HG03060 (cell line): ENCODE data around the gene OLFML3.
"Not testable (repeated sequence)": the region's sequence is repeated elsewhere in the genome, so short reads cannot be mapped to it uniquely, and the experiment has no call there.

Experiments used
- ATAC-seq: cut with Tn5 transposase; IDR thresholded peaks from one replicate; pipeline ENCODE4 v1.9.1; 2021; ENCODE audit warnings: low read depth, moderate number of reproducible peaks; ENCODE audit not compliant: unreplicated experiment

The OLFML3 gene

GRCh38 chr1:113947388-113948107 is 31.7 kb upstream of the OLFML3 start:
- no peak for ATAC-seq

DNA sequence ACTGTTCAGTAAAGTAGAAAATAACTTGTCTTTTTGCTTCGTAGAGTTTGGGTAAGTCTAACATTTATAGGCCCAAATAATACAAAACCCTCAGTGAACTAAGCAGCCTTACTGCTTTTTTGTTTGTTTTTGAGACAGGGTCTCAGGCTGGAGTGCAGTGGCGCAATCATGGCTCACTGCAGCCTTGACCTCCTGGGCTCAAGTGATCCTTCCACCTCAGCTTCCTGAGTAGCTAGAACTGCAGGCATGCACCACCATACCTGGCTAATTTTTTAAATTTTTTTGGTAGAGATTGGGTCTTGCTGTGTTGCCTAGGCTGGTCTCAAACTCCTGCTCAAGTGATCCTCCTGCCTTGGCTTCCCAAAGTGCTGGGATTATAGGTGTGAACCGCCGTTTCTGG is 31.1 kb upstream of the OLFML3 start:
- ATAC-seq, result not testable (repeated sequence)

GRCh38 chr1:113949007-113949406 is 30.3 kb upstream of the OLFML3 start:
- ATAC-seq, result no peak

DNA sequence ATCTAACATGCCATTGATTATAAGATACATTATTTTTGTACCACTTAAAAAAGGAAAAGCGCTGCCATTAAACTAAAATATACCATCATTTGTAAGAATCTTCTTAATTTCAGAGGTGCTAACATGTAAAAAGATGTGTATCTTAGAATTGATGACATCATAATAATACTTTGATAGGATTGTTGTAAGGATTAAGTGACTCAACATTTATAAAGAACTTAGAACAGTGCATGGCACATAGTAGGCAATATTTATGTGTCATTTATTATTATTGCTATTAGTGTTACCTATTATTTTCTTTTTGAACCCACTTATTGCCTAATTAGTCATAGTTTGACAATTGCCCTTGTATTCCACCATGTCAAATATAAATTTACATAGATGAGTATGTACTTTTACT is 28.4 kb upstream of the OLFML3 start:
- no peak for ATAC-seq

DNA sequence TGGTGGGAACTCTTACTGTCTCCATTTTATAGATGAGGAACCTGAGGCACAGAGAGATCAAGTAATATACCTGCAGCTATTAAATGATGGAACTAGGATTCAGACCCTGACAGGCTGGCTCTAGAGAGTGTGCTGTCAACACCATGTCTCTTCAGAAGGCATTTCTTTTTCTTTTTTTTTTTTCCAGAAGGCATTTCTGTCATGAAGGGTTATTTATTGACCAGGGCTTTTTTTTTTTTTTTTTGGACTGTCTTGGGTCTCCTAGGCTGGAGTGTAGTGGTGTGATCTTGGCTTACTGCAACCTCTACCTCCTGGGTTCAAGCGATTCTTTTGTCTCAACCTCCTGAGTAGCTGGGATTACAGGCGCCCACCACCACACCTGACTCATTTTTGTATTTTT is 27.6 kb upstream of the OLFML3 start:
- no peak for ATAC-seq

- no peak for ATAC-seq
Observed at GRCh38 chr1:113957984-113958383, 21.3 kb upstream of the OLFML3 start.

DNA sequence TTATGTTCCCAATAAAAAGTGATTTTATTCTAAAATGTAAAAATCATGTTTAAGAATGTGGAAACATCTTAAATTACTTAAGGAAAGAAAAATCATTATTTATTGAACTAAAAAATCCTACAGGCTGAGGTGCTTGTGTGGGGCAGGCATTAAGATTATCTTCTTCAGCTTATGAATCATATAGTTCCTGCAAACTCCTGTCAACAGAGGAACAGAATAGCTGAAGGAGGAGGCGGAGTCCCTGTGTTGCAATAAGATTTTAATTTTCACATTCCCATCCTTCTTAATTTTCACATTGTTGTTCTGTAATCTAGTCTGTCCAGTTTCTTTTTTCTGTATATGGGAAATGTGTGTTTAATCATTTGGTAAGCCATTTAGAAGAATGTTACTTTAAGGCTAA is 20.6 kb upstream of the OLFML3 start:
- ATAC-seq, result no peak

DNA sequence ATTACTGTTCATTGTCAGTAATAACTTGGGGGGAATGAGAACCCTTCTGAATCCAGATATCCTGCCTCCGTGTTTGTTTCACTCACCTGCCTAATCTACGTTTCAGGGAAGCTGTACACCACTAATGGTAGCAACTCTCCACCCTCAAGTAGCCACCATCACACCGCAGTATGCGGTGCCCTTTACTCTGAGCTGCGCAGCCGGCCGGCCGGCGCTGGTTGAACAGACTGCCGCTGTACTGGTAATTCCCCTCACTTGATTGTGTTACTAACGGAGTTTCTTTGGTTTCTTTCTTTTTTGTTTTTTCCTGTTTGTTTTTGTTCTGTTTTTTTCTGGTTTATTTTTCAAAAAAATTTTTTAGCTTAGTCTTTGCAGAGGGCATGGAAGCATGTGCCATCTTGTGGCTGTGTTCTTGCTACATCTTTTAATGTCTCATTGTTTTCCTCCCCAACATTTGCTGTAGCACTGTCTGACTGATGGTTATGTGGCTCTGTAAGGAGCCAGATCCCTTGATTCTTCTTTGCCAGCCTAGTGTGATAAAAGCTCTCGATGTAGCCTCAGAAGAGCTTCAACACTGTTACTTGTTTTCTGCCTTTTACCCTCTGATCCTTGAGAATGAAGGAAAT is 15.9 kb upstream of the OLFML3 start:
- no peak for ATAC-seq

GRCh38 chr1:113965703-113966412 is 13.4 kb upstream of the OLFML3 start:
- no peak for ATAC-seq

- no peak for ATAC-seq
Observed at GRCh38 chr1:113972954-113973353, 6.3 kb upstream of the OLFML3 start.

- ATAC-seq, result no peak
Observed at GRCh38 chr1:113975211-113975895, 3.9 kb upstream of the OLFML3 start.

DNA sequence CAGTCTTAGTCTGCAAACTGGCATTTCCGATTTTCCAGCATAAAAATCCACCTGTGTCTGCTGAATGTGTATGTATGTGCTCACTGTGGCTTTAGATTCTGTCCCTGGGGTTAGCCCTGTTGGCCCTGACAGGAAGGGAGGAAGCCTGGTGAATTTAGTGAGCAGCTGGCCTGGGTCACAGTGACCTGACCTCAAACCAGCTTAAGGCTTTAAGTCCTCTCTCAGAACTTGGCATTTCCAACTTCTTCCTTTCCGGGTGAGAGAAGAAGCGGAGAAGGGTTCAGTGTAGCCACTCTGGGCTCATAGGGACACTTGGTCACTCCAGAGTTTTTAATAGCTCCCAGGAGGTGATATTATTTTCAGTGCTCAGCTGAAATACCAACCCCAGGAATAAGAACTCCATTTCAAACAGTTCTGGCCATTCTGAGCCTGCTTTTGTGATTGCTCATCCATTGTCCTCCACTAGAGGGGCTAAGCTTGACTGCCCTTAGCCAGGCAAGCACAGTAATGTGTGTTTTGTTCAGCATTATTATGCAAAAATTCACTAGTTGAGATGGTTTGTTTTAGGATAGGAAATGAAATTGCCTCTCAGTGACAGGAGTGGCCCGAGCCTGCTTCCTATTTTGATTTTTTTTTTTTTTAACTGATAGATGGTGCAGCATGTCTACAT is 2.5 kb upstream of the OLFML3 start:
- ATAC-seq, result no peak

DNA sequence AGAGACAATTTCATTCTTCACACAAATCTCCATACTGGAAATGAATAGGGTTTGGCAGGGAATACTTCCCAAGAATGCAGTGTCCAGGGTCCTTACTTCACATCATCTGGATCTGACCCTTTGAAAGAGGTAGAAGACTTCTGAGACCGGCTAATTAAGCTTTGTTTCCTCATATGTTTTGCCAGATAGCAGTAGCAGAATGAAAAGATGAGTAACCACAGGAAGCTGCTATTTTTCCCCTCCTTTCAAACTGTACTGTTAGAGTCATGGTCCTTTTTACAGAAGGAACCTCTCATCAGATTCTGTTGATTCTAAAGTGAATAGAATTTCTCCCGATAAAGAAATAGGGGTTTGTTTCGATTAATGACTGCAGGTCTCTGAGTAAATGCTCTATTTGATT is 1.4 kb upstream of the OLFML3 start:
- no peak for ATAC-seq

GRCh38 chr1:113980110-113980509 is 836 bp downstream of the OLFML3 start:
- ATAC-seq, result no peak

- ATAC-seq, result no peak
Observed at GRCh38 chr1:113981962-113982931, 3.0 kb downstream of the OLFML3 start.

- no peak for ATAC-seq
Observed at GRCh38 chr1:113982949-113983348, 3.7 kb downstream of the OLFML3 start.

GRCh38 chr1:113983391-113983790 is 4.1 kb downstream of the OLFML3 start:
- ATAC-seq, result no peak

DNA sequence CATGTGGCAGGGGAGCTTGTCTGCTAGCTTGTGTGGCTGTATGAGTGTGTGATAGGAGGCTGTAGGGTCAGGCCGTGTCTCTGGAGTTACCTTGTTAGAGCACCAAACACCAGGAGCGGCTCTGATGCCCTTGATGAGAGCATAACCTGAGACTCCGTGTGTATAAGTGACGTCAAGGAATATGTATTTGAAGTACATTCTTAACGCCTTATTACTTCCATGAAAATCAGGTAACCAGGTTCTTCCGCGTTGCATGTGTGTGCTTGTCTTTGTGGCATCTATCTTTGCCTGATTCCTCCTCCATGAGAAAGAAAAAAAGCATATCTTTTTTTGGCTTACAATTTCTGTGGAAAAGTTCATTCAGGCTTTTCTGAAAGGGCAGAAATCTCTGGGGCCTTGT is 4.6 kb downstream of the OLFML3 start:
- no peak for ATAC-seq

DNA sequence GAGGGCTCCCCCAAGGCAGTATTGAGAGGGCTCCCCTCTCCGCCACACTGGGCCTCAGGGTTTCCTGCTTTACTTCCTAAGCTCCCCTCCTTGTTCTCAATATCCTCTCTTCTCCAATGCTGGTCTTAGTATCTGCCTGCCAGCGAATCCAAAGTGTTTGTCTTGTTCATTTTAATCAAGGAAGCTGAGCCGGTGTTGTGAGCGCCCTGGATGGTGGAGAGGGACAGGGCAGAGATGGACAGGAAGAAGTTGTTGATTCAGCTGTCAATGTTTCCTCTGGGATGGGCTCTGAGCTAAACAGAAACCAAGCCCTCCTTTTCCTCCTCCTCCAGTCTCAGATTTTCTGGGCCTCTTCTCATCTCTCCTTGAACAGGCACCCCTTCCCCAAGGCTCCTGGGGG is 5.4 kb downstream of the OLFML3 start:
- no peak for ATAC-seq

GRCh38 chr1:113986802-113987201 is 7.5 kb downstream of the OLFML3 start:
- no peak for ATAC-seq
